Hematopoietic multipotent progenitor cell treated with erythropoietin and hydrocortisone succinate and interleukin-3 and kit ligand, for 4 days (in vitro differentiated cells): ENCODE results near the gene KLHL40.

ENCODE experiments used
- DNase-seq: peaks from one replicate; pipeline ENCODE4 v3.0.0-alpha.2; 2015

Gene KLHL40

DNA sequence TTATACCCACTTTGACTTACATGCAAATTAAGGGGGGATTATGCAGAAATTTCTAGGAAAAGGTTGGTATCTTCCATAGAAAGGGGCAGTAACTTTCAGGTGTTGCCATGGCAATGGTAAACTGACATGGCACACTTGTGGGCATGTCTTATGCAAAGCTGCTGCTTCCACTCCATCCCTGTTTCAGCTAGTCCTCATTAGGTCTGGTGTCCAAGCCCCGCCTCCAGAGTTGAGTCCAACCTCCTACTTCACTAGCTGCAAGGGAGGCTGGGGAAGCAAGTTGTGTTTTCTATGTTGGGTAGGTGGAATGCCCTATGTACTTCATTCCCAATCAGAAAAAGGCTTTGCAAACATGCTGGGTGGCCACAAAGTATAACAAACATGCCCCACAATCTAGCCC lies 14.7 kb upstream of the KLHL40 start:
- no peak for DNase-seq

DNA sequence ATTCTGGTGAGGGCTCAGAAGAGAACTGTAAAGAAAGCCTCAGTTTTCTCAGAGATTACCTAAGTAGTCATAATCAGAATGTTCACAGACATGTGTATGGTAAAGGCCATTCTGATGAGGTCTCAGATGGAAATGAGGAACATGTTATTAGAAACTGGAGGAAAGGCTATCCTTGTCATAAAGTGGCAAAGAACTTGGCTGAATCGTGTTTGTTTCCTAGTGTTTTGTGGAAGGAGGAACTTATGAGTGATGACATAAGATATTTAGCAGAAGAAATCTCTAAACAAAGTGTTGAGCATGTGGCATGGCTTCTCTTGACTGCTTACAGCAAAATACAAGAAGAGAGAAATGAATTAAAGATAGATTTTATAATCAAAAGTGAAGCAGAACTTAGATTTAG lies 12.8 kb upstream of the KLHL40 start:
- no peak for DNase-seq

GRCh38 chr3:42673082-42673481 lies 12.3 kb upstream of the KLHL40 start:
- DNase-seq: no peak

DNA sequence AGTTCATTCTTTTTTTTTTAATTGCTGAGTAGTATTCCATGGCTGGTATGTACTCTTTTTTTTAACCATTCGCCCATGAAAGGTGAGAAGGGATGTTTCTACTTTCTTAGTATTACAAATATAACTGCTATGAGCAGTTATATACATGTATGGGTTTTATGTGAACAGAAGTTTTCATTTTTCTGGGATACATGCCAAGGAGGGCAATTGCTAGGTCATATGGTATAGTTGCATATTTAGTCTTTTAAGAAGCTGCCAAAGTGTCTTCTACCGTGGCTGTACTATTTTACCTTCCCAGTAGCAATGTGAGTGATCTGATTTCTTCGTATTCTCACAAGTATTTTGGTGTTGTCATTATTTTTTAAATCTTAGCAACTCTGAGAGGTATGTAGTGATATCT lies 11.2 kb upstream of the KLHL40 start:
- no peak for DNase-seq

DNA sequence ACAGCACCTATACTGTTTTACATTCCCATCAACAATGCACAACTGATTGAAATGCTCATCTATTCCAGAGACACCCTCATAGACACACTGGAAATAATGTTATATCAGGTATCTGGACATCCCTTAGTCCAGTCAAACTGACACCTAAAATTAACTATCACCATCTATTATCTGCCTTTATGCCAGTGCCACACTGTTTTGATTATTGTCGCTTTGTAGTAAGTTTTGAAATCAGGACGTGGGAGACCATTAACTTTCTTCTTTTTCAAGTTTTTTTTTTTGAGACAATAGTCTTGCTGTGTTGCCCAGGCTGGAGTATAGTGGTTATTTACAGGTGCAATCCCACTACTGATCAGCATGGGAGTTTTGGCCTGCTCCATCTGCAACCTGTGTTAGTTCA lies 9.4 kb upstream of the KLHL40 start:
- DNase-seq: no peak

DNA sequence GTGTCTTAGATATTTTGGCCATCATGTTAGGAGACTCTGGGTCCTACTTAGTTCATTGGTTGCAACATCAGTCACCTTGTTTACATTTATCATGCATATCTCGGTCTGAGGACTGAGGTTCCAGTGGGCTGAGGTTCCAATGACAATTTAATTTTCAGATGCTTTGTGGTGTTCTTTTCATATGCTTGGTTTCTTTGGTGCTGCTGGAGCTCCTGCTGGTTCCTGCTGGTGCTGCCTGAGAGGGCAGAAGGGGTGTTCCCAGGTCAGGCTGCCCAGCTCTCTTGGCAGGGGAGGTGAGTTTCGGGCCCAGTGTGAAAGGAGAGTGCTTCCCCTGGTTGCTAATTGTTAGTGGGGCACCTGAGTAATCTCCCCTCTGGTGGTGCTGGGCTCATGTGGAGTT lies 6.9 kb upstream of the KLHL40 start:
- DNase-seq: no peak

DNA sequence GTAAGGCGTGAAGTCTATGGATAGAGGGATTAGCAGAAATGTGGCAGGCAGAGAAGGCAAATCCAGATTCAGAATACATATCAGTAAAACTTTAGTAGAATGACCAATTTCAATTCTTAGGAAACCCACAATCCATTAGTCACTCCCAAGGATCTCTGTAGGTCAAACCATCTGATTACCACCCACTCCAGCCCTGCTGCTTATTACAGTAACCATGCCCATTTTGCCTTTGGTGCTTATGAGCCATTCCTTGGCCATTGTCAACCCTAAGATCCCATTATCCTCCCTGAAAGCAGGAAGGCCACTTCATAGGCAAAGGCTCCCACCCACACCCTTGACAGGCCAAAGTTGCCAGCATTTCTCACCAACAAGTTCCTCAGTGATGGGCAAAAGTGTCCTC lies 5.1 kb upstream of the KLHL40 start:
- DNase-seq: no peak

GRCh38 chr3:42680806-42681205 lies 4.5 kb upstream of the KLHL40 start:
- DNase-seq: no peak

GRCh38 chr3:42681361-42682038 lies 3.8 kb upstream of the KLHL40 start:
- no peak for DNase-seq

DNA sequence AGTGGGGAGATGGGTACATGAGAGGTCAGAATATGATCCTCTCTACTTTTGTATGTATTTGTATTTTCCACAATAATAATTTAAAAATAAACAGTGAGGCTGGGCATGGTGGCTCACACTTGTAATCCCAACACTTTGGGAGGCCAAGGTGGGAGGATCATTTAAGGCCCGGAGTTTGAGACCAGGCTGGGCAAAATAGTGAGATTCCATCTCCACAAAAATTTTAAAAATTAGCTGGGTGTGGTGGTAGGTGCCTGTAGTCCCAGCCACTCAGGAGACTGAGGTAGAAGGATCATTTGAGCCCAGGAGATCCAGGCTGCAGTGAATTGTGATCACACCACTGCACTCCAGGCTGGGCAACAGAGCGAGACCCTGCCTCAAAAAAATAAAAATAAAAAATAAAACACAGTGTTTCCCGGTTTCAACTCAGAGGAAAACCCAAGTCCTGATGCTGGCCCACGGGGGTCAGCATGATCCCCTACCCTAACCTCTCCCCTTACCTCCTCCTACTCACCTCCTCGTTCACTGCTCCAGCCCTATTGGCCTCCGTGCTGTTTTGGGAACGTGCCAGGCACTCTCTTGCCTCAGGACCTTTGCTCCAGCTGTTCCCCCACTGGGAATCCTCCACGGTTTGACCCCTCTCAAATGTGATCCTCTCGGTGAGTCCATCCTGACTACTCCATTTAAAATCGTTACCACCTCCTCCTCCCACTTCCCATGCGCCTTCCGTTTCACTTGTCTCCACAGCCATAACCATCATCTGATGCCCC lies 2.9 kb upstream of the KLHL40 start:
- DNase-seq: no peak

DNA sequence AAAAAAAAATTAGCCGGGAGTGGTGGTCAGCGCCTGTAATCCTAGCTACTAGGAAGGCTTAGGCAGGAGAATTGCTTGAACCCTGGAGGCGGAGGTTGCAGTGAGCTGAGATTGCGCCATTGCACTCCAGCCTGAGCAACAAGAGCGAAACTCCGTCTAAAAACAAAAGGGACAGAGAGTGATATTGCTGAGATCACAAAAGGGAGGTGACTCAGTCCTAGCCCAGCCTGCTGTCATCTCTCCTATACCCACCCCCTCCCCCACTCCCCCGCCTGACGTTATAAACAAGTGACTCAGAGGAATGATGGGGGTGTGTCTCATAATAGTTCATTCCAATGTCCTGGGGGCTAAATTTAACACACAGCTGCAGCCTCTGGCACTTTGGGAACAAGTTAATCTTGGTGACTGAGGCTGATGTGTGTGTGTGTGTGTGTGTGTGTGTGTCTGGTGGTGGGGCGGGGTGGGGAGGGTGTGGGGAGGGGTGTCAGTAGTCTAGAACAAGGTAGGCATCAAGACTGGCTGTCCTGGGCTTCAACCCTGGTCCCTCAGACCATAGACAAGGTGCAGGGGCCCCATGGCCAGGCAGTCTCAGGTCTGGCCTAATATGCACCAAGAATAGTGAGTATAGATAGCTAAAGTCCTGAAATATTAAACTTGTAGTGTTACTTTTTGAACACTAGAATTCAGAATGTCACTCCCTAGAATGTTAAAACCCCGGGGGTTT lies 1.3 kb upstream of the KLHL40 start:
- peak; percentile 36 for DNase-seq

- no peak for DNase-seq
These were observed 540 bp upstream of the KLHL40 start for GRCh38 chr3:42684632-42685362.

DNA sequence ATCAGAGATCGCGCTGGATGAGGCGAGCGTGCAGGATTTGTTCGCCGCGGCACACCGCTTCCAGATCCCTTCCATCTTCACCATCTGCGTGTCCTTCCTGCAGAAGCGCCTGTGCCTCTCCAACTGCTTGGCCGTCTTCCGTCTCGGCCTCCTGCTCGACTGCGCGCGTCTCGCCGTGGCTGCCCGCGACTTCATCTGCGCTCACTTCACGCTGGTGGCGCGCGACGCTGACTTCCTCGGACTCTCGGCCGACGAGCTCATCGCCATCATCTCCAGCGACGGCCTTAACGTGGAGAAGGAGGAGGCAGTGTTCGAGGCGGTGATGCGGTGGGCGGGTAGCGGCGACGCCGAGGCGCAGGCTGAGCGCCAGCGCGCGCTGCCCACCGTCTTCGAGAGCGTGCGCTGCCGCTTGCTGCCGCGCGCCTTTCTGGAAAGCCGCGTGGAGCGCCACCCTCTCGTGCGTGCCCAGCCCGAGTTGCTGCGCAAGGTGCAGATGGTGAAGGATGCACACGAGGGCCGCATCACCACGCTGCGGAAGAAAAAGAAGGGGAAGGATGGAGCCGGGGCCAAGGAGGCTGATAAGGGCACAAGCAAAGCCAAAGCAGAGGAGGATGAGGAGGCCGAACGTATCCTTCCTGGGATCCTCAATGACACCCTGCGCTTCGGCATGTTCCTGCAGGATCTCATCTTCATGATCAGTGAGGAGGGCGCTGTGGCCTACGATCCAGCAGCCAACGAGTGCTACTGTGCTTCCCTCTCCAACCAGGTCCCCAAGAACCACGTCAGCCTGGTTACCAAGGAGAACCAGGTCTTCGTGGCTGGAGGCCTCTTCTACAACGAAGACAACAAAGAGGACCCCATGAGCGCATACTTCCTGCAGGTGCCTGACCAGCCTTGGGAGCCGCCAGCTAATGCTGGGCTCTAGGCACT lies 819 bp downstream of the KLHL40 start:
- DNase-seq: peak; percentile 13

DNA sequence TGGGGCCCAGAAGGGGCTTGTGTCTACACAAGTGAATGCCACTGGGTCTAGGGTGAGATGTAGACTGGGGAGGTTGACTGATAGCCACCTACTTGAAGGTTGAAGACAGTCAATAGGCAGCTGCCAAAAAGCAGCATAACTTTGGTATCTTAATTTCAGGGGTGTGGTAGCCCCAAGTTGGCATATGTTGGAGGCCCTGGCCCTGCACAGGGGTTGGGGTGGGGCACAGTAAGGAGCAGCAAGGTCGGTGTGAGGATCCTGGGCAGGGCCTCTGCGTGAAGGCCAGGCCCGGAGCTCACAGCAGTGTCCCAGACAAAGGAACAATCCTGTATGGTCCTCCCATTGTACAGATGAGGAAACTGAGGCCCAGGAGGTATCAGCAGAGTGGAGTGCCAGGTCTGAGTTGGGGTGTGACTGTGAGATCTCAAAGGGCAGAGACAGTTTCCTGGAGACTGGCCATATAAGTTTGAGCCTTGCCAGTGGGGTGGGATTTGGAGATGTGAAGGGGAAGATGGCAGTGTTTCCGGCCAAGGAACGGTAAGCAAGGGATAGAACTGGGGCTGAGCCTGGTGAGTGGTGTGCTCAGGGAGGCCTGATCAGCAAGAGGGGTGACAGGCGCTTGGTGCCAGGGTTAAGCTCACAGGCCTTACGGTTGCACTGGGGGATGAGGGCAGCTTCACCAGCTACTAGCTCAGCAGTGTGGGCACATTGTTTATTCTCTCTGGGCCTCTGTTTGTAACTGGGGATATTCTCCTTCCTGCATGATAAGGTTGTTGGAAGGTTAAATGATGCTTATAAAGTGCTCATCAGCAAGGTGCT lies 1.7 kb downstream of the KLHL40 start:
- DNase-seq: no peak

DNA sequence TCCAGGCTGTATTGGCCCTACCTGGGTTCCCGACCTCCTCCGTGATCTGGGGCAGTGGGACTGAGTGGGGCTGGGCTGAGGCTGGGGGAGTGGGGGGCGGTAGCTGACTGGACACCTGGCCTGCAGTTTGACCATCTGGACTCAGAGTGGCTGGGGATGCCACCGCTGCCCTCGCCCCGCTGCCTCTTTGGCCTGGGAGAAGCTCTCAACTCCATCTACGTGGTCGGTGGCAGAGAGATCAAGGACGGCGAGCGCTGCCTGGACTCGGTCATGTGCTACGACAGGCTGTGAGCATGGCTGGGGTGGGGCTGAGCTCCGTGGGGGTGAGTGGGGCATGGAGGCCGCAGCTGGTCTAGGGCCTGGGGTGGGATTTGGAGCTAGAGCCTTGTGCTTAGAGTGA lies 2.7 kb downstream of the KLHL40 start:
- DNase-seq: no peak

DNA sequence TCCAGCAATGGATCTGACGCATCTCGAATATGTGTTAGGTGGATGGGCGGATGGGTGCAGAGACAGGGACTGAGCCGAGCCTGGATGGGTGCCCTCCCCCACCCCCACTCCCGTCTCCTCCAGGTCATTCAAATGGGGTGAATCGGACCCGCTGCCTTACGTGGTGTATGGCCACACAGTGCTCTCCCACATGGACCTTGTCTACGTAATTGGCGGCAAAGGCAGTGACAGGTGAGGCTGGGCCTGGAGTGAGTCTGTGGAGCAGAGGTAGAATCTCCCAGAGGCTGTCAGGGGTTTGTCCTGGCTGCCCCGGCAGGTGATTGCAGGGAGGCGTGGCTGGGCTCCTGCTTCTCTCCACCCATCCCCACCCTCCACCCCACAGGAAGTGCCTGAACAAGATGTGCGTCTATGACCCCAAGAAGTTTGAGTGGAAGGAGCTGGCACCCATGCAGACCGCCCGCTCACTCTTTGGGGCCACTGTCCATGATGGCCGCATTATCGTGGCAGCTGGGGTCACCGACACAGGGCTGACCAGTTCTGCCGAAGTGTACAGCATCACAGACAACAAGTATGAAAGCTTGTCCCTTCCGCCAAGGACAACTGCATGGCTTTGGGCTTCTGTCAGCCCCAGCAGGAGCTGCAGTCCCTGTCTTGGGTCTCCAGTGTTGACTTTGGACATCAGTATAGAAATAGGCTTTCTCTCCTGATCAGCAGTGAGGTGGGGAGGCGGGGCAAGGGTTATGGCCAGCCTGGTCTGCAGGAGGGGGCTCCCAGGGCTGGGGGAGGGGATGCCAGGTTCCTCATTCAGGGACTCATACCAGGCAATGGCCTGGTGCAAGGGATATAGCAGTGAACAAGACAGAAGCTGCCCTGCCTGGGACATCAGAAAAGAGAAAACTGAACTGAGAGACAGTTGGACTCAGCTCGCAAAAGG lies 3.4 kb downstream of the KLHL40 start:
- DNase-seq: no peak

- no peak for DNase-seq
These were observed 4.2 kb downstream of the KLHL40 start for GRCh38 chr3:42689421-42690014.

GRCh38 chr3:42690191-42690590 lies 4.9 kb downstream of the KLHL40 start:
- DNase-seq: no peak
